Activated CD8-positive, alpha-beta memory T cell treated with anti-CD3 and anti-CD28 coated beads for 1 hour (primary cell): ENCODE results near the gene EVX1.

ENCODE experiments used
- DNase-seq, 2 donors: peaks; one replicate each; pipeline ENCODE4 v3.0.0-alpha.2; 2020; ENCODE audit warnings: low read depth in 1 of 2; ENCODE audit errors: extremely low read depth in 1 of 2

The EVX1 gene

DNA sequence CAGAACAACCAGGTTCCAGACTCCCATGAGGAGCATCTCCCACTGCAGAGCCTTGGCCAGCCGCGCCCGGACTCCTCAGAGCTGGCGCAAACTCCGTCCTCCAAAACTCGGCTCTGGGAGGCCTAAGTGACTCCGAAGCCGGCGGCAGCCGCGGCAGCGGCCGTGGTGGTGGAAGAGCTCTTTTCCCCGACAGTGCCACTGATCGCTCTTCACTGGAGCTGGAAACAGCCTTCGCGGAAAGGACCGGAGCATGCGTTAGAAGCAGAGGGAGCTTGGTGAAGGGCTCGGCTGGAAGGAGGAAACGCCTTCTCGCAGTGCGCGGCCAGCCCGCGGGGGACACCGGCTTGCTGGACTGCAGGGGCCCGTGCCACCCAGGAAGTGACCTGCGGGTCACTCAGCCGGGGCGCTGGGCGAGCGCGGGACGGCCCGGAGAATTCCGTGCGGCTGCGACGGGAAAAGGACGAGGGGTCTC, 37.7 kb upstream of the EVX1 start:
- DNase-seq: no peak

DNA sequence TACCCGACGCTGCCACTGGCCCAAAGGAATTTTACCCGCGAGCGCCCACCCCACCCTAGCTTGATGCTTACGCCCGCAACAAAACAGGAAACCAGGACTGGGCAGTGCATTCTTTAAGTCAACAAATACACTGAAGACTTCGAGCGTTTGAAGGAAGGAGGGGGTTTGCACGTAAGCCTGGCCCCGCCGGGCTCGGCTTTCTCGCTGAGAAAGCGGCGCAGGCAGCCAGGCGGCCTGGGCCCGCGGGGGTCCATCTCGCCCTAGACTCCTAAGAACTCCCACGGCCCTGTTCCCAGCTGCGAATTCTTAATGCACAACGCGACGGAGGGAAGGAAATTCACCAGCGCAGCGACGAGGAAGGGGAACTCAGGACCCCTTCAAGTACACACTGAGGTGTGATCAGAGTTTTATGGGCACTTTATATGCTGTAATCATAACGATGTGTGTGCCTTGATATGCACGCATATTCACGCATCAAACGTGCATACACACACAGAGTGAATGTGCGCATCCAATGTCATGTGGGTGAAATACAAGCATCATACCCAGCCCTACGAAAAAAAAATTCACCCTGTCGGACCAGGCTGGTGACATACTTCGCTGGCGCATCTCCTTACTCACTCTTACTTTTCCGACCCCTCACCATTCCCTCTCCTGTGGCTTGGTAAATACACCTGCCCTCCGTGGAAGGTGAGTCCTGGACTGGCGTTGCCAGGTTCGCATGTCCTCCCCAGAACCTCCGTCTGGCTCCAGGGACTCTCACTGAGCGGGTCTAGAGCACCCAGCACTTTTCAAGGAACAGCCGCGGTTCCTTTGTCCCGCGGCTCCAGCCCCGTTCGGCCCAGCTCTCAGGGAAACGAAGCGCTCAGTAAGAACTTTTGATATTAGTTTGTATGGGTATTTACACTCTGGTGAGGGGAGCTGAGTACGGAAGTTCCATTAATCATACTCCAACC, 37.0 kb upstream of the EVX1 start:
- DNase-seq: no peak

- DNase-seq: no peak
Observed at GRCh38 chr7:27207348-27207985, 35.1 kb upstream of the EVX1 start.

DNA sequence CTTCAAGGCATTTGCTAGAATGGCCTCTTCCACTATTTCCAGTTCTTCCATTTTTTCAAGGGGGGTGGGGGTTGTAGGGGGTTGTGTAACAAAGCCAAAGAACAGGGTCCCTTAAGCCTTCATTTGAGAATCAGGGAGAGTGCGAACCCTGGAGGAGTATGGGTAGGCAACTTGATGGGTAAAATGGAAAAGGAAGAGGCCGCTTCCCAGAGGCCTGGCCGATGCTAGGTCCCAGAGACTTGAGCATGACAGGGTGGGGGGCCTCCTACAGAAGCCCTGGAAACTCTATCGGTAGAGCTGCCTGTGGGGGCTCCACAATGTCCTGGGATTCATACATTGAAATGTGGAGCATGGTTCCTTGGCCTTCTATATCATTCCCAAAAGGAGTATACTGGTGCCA, 33.6 kb upstream of the EVX1 start:
- DNase-seq: no peak

GRCh38 chr7:27209933-27210440, 32.6 kb upstream of the EVX1 start:
- DNase-seq: no peak

DNA sequence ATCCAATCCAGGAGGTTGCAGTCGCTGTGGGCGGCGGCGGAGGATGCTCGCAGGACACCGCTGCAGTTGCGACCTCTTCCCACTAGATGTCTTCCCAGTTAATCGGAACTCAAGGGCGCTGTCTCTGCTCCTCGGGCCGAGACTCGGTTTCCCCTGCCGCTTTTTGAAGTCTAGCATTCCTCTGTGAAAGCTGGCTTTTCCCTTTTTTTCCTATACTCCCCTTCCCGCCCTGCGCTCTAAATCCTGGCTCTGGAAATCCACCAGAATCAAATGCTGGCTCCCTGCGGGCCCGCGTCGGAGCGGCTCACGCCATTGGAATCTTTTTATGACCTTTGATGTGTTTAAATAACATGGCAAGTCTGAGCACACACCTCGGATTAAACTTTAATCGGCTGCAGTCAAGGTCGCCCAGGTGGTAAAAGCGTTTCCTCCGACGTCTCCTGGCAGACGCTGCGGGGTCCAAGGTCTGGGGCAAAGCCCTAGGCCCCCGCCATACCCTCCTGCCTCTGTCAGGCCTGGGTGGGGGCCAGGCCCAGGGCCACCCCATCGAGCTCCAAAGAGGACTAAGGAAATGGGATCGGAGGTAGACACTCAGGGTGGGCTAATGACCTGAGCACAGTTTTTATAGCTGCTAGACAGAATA, 32.0 kb upstream of the EVX1 start:
- DNase-seq: no peak

- DNase-seq: no peak
Observed at GRCh38 chr7:27211084-27211446, 31.5 kb upstream of the EVX1 start.

DNA sequence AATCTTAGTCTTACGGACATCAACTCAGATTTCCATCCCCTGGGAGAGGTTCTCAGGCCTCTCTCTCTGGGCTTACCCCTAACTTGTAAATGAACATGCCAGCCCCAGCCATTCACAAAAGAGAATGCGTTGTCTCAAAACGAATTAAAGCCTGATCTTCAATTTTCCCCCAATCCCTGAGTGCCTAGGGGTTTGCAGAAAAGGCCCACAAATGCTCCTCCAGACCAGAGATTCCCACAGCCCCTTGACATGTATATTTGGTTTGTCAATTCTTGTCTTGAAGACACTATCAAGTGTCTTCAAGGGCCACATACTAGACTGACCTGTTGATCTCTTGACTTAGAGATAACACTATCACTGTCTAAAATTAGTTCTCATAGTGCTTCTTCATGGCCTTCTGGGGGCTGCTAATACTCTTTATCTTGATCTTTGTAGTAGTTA, 30.8 kb upstream of the EVX1 start:
- DNase-seq: no peak

DNA sequence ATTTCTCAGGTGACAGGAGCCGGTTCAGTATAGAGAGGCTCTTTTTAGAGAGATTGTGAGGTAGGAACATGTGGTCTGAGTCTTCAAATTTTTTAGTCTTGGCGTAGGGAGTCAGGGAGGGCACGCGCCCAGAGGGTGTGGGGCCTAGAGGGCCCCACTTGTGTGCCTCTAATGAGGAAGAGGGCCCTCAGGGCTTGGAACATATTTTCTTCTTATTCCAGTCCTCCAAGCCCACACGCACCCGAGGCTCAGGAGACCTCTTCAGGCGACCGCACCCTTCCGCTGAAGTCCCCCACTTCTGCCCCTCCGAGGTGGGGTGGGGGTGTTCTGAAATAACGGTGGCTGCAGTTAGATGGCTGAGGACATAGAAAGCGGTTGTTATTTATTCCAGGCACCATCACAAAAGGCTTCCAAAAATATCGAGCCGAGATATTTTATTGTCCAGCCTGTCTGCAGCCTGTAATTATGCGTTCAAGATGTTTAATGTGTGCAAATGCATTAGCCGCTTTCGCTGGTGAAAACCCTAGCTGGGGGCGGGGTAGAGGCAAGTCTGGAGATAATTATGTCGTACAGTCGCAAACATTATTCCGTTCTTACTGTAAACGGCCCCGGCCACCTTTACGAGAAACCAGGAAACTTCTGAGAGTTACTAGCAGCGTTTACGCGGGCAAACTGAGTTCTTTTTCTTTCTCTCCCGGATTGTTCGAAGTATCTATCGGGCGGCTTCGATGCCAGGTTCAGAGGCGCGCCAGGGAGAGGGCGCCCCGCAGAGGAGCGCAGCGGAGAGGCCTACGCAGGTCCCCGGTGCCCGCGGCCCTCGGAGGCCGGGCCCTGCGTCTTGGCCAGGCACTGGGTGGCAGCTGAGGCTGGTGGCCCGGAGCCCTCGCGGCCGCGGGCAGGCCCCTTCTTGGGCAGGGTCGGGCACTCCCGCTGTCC, 29.8 kb upstream of the EVX1 start:
- no peak for DNase-seq

DNA sequence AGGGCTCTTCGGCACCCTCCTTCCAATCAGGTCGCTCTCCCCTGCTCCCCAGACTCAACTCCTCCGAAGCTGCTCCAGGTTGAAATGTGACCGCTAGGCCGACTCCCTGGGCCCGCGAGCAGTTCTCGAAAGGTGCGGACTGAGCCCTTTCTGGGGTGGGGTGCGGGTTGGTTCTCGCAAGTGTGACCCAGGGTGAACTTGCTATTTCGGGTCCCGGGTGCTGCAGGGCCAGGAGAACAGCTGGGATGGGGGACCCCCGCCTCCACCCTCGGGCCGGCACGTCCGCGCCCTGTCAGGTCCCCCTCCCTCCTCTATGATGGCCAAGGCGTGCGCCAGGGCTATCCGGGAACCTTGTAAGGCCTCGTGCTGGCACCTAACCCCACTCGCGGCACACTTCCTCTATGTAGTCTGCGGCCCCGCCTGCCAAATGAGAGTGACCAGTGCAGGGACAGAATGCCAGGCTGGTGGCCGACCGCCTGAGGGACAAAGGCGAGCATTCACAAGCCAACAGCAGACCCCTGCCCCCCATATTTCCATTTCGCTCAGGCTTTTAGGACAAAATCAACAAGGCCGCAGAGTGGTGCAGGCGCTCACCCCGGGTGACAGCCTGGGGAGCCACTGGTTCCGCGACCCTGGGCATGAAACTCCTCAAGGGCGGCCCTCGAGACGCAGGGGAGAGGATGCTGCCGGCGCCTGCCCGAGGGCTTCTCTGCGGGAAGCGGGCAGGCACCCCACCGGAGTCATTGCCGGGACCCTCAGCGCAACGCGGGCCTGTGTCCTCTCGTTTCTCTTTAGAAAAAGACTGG, 29.0 kb upstream of the EVX1 start:
- no peak for DNase-seq

GRCh38 chr7:27214239-27214950, 28.2 kb upstream of the EVX1 start:
- no peak for DNase-seq

DNA sequence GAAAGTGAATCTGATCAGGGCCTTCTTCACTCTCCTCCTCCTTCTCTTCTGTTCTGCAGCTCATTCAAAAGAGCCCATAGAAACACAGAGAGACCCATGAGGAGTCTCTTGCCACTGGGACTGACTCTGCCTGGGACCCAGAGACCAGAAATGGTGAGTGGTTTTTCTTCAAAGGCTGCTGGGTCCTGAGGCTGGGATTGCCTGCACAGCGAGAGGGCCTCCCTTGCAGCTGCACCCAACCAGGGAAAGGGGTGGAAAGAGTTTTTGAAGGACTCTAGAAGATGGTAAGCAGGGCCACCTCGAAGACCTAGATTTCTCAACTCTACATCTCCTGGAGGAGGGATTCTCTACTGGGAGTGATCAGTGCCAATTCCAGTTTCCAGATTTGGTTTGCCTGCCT, 27.2 kb upstream of the EVX1 start:
- no peak for DNase-seq

DNA sequence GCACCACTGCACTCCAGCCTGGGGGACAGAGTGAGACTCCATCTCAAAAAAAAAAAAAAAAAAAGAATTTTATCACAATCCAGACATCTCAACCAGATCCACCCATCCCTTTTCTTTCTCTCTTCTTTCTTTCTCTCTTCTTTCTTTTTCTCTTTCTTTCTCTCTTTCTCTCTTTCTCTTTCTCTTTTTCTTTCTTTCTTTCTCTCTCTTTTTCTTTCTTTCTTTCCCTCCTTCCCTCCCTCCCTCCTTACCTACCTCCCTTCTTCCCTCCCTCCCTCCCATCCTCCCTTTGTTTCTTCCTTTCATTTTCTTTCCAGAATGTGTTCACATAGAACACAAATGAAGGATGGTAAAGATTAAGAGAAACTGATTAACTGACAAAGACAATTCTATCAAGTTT, 24.7 kb upstream of the EVX1 start:
- no peak for DNase-seq

DNA sequence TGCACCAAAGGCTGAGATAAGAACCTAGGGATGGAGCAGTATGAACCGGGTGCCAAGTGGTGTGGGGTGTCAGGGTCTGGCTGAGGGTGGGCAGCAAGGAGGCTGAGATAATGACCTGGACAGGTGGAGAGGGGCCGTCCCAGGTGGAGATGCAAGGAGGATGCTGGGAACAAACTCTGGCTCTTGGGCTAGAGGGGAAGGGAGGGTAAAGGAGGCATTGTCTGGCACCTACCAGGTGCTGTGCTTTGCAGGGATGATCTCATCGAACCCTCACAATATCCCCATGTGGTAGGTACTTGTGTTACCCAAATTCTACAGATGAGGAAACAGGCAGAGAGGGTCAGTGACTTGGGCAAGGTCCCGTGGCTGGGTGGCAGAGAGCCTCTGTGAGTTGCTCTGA, 22.8 kb upstream of the EVX1 start:
- no peak for DNase-seq

- no peak for DNase-seq
Observed at GRCh38 chr7:27220440-27220955, 22.1 kb upstream of the EVX1 start.

- no peak for DNase-seq
Observed at GRCh38 chr7:27221201-27221797, 21.3 kb upstream of the EVX1 start.

DNA sequence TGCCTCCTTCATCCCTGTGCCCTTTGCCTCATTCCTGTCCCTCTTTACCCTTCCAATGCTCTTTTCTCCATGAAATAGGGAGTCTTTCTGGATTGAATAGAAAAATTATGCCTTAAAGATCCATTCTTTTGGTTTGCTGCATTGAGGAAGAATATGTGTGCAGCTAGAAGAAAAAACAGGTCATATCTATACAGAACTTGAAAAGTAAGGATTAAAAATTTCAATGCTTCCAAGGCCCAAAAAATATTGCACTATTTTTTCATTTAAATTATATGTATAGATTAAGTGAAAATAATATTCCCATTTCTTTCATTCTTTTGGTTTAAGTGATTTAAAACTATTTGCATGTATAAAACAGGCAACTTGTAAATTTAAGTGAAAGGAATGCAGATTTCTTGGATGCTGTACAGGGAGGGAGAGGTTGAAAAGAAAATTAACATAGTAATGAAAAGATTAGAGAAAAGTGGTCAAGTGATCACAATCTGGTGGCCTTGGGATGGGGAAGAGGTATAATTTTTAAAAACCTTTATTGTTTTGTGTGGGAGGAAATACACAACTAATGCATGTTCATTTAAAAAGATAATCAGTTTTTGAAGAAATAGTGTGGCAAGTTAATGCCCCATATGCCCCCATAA, 18.5 kb upstream of the EVX1 start:
- no peak for DNase-seq
